Measurements from ENCODE around the gene ADISSP.

- TF ChIP-seq CHD2 (IDR thresholded peaks at IDR 0.05; ENCODE audit: low read depth, low read length): no peak
- no peak for TF ChIP-seq ZKSCAN8 (CRISPR knock-in tag; IDR thresholded peaks at IDR 0.05)
- no peak for TF ChIP-seq LEF1 (IDR thresholded peaks at IDR 0.05)
- TF ChIP-seq XRCC5 (IDR thresholded peaks at IDR 0.05; ENCODE audit: low read depth, low read length): no peak
- no peak for TF ChIP-seq ZNF76 (CRISPR knock-in tag; IDR thresholded peaks at IDR 0.05; ENCODE audit: borderline replicate concordance)
- no peak for TF ChIP-seq HDAC6 (IDR thresholded peaks at IDR 0.05; ENCODE audit: low read depth, low read length)
- TF ChIP-seq, protein P1, sequence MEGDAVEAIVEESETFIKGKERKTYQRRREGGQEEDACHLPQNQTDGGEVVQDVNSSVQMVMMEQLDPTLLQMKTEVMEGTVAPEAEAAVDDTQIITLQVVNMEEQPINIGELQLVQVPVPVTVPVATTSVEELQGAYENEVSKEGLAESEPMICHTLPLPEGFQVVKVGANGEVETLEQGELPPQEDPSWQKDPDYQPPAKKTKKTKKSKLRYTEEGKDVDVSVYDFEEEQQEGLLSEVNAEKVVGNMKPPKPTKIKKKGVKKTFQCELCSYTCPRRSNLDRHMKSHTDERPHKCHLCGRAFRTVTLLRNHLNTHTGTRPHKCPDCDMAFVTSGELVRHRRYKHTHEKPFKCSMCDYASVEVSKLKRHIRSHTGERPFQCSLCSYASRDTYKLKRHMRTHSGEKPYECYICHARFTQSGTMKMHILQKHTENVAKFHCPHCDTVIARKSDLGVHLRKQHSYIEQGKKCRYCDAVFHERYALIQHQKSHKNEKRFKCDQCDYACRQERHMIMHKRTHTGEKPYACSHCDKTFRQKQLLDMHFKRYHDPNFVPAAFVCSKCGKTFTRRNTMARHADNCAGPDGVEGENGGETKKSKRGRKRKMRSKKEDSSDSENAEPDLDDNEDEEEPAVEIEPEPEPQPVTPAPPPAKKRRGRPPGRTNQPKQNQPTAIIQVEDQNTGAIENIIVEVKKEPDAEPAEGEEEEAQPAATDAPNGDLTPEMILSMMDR (IDR thresholded peaks at IDR 0.05 in 2 of 3, conservative IDR thresholded peaks at IDR 0.05 in 1 of 3; ENCODE audit: insufficient read depth in 2 of 3, low read depth in 1 of 3, low read length in 3 of 3): no peak
- TF ChIP-seq KAT7 (CRISPR knock-in tag; IDR thresholded peaks at IDR 0.05; ENCODE audit: borderline replicate concordance): no peak
- TF ChIP-seq MAFK (IDR thresholded peaks at IDR 0.05; ENCODE audit: low read length): no peak
- TF ChIP-seq E4F1 (CRISPR knock-in tag; IDR thresholded peaks at IDR 0.05; ENCODE audit: borderline replicate concordance): no peak
- no peak for TF ChIP-seq CREB3L1 (IDR thresholded peaks at IDR 0.05; ENCODE audit: borderline replicate concordance, low read depth)
- no peak for TF ChIP-seq YY1 (IDR thresholded peaks at IDR 0.05; ENCODE audit: borderline replicate concordance in 1 of 3, control insufficient read depth in 1 of 3, extremely low read depth in 1 of 3, insufficient read depth in 3 of 3, insufficient read length in 1 of 3, insufficient replicate concordance in 2 of 3, low read depth in 1 of 3, low read length in 2 of 3)
- no peak for TF ChIP-seq CEBPZ (IDR thresholded peaks at IDR 0.05; ENCODE audit: borderline replicate concordance, low read depth, low read length)
Measured at GRCh38 chr20:3763671-3764601, 3.6 kb downstream of the ADISSP start.

Measured in K562 (cell line).